ENCODE results near the gene CFAP68. TPM values are rescaled to one million over a fixed set of nuclear protein-coding genes. Genes with fewer than 3 reads are reported as not detected.
A peak's percentile ranks its signal among the peaks of the same experiment; 100 is the strongest.

Gene CFAP68
- total and polyA plus RNA-seq, 2 of the 8 experiments (the other 6 are each of a cell fraction or from before 2014, with no cell fraction given): 21.4 to 43.1 TPM

GRCh38 chr11:111878849-111879636 is at the start of gene CFAP68, which contains the start of gene FDXACB1 (continued):
- peak; percentile 75 for TF ChIP-seq BACH1 (IDR thresholded peaks at IDR 0.05; ENCODE audit: low read length)
- no peak for TF ChIP-seq GTF2F1 (IDR thresholded peaks at IDR 0.05; ENCODE audit: borderline replicate concordance, low read depth, low read length)
- peak; percentile 67 to 77 for TF ChIP-seq POLR2A (IDR thresholded peaks at IDR 0.05; ENCODE audit: control extremely low read depth in 1 of 2, low read depth in 2 of 2, low read length in 2 of 2)
- no peak for TF ChIP-seq ZNF274 (IDR thresholded peaks at IDR 0.05; ENCODE audit: borderline replicate concordance, extremely low read depth, low read length)
- TF ChIP-seq PHF8 (conservative IDR thresholded peaks at IDR 0.05; ENCODE audit: low read depth, low read length): peak; percentile 91
- TF ChIP-seq ATF3 (IDR thresholded peaks at IDR 0.05; ENCODE audit: insufficient read depth, low read depth, low read length): peak; percentile 84
- peak; percentile 97 for TF ChIP-seq KDM4A (IDR thresholded peaks at IDR 0.05; ENCODE audit: low read depth, low read length, severe bottlenecking)
- peak in 1 of 2 experiments; percentile 73; a peak in 2 of 4 replicates for TF ChIP-seq SIN3A (conservative IDR thresholded peaks at IDR 0.05 in 1 of 2, IDR thresholded peaks at IDR 0.05 in 1 of 2; ENCODE audit: low read depth in 1 of 2, low read length in 2 of 2)
- TF ChIP-seq JUND (IDR thresholded peaks at IDR 0.05; ENCODE audit: low read length): no peak; the same call in 1 of the 2 replicates
- peak; percentile 86 for TF ChIP-seq TAF7 (optimal IDR thresholded peaks at IDR 0.05; ENCODE audit: borderline replicate concordance, low read depth, low read length)
- peak; percentile 89 for TF ChIP-seq RAD21 (IDR thresholded peaks at IDR 0.05 in 1 of 2, conservative IDR thresholded peaks at IDR 0.05 in 1 of 2; ENCODE audit: low read depth in 2 of 2, low read length in 2 of 2)
- peak in 1 of 2 experiments; percentile 89; a peak in 2 of 4 replicates for TF ChIP-seq HDAC2 (IDR thresholded peaks at IDR 0.05; ENCODE audit: borderline replicate concordance in 1 of 2, low read depth in 2 of 2, low read length in 2 of 2)
